ENCODE results near the gene ZNF124. TPM values are rescaled to one million over a fixed set of nuclear protein-coding genes. Genes with fewer than 3 reads are reported as not detected.
A peak's percentile ranks its signal among the peaks of the same experiment; 100 is the strongest.

Gene ZNF124
- total RNA-seq, 1 donor from 2014 or later, result 14.9 TPM

DNA sequence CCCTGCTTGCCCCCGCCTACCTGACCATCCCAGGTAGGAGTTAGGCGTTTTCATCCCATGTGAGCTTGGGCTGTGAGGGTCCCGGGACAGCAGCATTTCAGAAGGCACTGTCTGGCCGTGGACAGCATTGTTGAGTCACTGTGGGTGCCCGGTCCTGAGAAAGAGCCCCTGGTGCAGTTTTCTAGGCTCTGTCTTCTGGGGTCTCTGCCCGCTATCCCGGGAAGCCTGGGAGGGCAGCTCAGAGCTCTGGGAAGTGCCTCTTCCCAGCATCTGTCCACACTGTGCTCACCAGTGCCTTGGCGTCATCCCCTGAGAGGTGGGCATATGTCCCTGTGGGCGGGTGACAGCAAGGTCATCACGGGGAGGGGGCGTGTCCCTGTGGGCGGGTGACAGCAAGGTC, 56.3 kb downstream of the ZNF124 start:
- intact Hi-C loops (cut with DNase I), result no loop called here
- DNase-seq (ENCODE audit: low spot score), result no peak

- intact Hi-C loops (cut with DNase I), result no loop called here
- no peak for DNase-seq (ENCODE audit: low spot score)
Measured at GRCh38 chr1:247115141-247115510, 56.7 kb downstream of the ZNF124 start.

DNA sequence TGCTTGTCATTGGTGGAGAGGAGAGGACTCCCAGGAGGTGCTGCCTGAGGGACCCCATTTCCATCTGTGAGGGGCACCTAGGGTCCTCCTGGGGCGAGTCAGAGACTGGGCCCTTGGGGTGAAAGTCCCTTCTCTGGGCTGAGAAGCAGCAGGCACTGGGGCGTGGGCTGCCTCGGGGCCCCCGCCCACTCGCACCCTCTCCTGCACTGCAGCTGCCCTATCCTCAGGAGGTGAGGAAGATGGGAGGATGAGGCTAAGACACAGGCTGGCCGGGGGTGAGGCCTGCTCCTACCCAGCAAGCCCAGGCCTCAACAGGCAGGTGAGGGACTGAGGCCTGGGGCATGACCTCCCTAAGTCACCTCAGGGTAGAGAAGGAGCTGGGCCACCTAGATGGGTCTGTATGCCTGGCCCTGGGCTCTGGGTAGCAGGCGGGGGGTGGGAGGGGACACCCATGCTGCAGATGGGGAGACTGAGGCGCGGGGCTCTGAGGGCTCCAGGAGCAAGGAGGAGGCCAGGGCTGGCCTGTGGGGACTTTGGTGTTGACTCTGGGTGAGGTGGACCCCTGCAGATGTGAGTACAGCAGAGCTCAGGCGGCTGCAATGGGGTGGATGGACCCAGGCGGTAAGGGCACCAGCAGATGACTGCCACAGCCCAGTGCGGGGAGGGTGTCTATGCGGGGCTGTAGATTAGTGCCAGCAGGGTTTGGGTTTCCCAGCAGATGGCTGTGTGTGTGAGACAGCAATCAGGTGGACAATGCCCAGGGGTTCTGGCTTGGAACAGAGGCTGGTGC, 57.3 kb downstream of the ZNF124 start:
- no peak for DNase-seq (ENCODE audit: low spot score)
- intact Hi-C loops (cut with DNase I), result loop anchor here (5.0 kb wide), 3 partner anchors 98 to 218 kb away; partner anchors contain the start of genes AHCTF1 and ZNF496

DNA sequence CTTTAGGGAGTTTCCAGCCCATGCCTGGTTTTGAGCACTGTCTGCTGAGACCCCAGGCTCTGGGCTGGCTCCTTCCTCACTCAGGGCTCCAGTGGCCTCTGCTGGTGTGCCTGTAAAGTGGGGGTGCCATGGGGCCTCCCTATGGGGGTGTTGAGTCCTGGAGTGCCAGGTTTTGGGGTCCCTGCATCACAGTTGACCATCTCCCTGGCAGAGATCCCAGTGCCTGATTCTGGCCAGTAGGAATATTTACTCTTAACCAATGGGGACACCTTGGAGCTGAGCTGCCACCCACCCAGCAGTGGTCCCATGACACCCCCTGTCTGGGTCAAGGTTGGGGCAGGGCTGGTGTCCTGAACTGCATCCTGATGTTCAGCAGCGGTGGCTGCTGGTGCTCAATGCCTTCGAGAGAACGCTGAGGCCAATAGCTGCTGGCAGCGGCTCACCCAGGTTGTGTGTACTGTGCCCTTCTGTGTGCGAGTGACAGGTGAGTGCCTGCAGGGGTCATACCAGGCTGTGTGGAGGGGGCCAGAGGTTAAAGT, 58.0 kb downstream of the ZNF124 start:
- no peak for DNase-seq (ENCODE audit: low spot score)
- intact Hi-C loops (cut with DNase I), result loop anchor here (5.0 kb wide), 3 partner anchors 98 to 218 kb away; partner anchors contain the start of genes AHCTF1 and ZNF496

DNA sequence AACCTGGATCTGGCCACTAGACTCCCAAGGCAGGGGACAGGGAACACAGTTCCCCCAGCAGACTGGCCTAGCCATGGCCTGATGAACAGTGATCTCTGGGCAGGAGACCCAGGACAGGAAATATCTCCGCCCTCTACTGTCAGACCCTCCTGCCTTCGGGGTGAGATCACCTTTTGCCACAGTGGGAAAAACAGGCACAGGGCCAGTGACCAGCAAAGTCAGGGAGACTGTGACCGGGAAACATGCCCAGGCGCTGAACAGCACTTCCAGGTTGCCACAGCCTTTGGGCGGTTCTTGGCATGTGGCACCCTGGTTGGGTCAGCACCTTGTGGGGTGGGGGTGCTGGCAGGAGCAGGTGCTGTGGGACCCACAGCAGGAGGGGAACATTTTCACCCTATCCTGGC, 58.7 kb downstream of the ZNF124 start:
- intact Hi-C loops (cut with DNase I), result loop anchor here (5.0 kb wide), 3 partner anchors 99 to 219 kb away; partner anchors contain the start of genes AHCTF1 and ZNF496
- DNase-seq (ENCODE audit: low spot score), result no peak

DNA sequence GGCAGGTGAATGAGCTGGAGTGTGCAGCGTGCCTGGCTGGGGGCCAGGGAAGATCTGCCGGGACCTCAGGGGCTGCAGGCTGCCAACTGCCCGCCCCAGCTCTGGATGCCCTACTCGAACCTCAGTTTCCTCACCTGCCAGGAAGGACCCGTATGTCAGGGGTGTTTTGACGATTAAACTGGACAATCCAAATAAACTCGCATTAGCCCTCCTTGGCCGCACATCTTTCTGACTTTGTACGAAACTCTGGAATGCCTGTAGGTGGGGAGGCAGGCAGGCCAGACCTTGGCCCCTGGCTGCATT, 59.4 kb downstream of the ZNF124 start:
- no peak for DNase-seq (ENCODE audit: low spot score)
- intact Hi-C loops (cut with DNase I), result loop anchor here (5.0 kb wide), 3 partner anchors 100 to 220 kb away; partner anchors contain the start of genes AHCTF1 and ZNF496

DNA sequence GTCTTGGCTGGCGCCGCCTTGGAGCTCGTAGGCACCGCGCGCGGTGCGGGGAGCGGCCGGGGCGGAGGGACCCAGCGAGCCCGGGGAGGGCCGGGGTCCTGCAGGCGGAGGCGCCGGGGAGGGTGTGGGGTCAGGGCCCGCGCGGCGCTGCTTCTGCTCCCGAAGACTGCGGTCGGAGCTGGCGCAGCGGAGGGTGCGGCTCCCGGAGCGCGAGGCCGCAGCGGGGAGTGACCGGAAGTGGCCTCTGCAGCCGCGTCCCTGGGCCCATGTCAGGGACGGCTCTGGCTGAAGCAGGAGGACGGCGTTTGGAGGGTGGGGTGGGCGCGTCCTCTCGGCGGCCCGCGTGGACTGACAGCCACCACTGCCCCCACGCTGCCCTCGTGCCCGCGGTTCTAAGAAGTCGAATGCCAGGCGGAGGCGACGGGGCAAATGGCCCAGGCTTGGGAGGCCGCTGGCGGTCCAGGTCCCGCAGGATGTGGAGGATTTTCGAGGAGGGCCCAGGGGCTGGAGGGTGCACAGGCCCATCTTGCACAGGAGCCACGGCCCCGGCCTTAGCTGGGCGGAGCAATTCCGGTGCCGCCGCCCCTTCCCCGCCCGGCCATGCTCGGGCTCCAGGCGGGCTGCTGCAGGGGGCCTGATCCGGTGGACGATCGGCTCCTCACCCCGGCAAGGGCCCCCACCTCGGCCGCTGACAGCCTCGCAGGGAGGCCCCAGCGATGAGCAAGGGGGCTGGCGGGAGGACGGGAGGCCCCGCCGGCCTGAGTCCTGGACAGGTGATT, 59.9 kb downstream of the ZNF124 start:
- DNase-seq (ENCODE audit: low spot score), result peak; percentile 86
- intact Hi-C loops (cut with DNase I), result loop anchor here (5.0 kb wide), 3 partner anchors 100 to 220 kb away; partner anchors contain the start of genes AHCTF1 and ZNF496

DNA sequence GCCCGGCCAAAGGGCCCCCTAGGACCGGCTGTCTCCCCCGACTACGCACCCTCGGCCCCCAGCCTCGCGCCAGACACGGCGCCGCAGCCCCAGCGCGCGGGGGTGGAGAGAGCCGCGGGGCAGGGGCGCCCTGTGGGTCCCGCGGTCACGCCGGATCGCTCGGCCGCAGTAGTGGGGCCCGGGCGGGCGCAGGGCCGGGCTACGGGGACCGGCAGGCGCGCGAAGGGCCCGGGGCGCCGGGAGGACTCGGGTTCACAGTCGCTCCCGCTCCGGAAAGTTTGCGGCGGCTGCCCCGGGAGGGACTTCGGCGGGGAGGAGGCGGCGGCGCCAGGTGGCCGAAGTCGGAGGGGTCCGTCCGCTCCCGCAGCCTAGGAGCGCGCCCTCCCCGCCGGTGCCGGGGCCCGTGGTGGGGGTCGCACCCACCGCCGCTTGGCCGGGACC, 60.5 kb downstream of the ZNF124 start:
- intact Hi-C loops (cut with DNase I), result loop anchor here (5.0 kb wide), 3 partner anchors 101 to 221 kb away; partner anchors contain the start of genes AHCTF1 and ZNF496
- DNase-seq (ENCODE audit: low spot score), result no peak

DNA sequence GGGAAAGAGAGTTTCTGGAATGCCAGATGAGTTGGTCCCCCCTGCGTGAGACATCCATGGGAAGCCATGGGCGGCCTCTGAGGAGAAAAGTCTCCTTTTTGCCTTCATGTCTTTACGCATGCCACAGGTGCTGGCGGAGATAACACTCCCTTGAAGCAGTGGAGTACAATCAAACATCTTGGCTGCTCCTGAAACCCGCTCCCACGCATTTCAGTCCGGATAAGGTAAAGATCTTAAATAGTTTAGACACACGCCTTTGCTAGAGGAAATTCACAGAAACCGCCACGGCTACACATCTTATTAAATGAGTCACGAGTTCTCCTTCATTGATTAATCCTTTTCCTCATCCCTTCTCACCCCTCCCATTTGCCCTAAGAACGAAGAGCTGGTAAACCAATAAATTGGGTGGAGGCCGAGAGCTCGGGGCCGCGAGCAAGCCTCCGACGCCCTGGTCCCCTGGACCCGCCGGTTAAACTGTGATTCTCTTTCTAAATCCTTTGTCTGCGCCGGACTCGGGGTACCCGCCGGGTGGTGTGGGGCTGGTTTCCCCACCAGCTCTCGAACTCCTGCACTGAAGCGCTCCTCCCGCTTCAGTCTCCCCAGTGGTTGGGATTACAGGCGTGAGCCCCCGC, 61.1 kb downstream of the ZNF124 start:
- DNase-seq (ENCODE audit: low spot score), result no peak
- intact Hi-C loops (cut with DNase I), result loop anchor here (5.0 kb wide), 3 partner anchors 102 to 222 kb away; partner anchors contain the start of genes AHCTF1 and ZNF496

DNA sequence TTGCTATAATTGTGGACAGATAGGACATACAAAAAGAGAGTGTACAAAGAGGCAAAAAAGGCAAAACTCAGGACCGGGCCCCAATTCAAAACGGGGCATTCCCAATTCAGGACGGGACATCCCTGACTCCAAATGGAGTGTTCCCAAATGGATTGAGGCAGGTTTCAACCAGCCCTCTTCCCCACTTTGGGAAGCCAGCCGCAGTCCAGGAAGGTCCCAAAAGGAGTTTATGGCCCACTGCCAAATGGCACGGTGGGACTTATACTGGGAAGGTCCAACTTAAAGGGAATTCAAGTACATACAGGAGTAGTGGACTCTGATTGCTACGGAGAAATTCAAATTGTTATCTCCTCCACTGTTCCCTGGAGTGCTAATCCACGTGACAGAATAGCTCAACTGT, 64.1 kb downstream of the ZNF124 start:
- intact Hi-C loops (cut with DNase I), result no loop called here

DNA sequence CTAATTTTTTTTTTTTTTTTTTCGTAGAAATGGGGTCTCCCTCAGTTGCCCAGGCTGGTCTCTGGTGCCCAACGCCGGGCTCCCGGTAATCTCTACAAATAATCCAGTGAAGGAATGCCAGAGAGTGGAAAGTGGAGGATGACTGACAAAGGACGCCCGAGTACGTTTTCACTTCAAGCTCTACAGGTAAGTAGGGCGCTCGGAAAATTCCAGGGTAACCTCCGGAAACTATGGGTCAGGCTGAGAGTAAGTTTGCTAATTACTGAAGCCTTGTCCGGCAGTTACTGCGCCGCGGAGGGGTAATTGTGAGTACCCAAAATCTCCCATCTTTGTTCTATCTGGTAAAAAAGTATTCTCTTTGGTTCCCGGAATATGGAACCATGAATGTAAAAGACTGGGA, 65.9 kb downstream of the ZNF124 start:
- intact Hi-C loops (cut with DNase I), result loop anchor here (2.0 kb wide), 1 partner anchor 27 kb away; the partner anchor contains the start of gene ZNF670
- DNase-seq (ENCODE audit: low spot score), result no peak

More for the DNA sequence above, 64.1 kb downstream of the ZNF124 start:
- DNase-seq (ENCODE audit: low spot score), result no peak

Small RNAs within 50 kb of the gene (microRNA-seq; reads per million reads assigned to microRNA genes)
- gene MIR3916, result not detected

Other genes with a start within 250 kb of the ZNF124 start
- 15.3 TPM for gene AHCTF1, start 240.1 kb downstream of the ZNF124 start, total RNA-seq
- not detected for gene ZNF695, start 164.0 kb downstream of the ZNF124 start, total RNA-seq
- 0.75 TPM for gene ZNF670, start 93.2 kb downstream of the ZNF124 start, total RNA-seq
- 3.1 TPM for gene ZNF669, start 67.7 kb downstream of the ZNF124 start, total RNA-seq
- gene VN1R5, start 84.1 kb upstream of the ZNF124 start, total RNA-seq, result not detected
- 17.3 TPM for gene ZNF496, start 159.8 kb upstream of the ZNF124 start, total RNA-seq
- 1.1 TPM for gene NLRP3, start 244.2 kb upstream of the ZNF124 start, total RNA-seq

Data from cardiac septum (tissue), 1 donor.